GM12891 (cell line): ENCODE data around the gene MAP7D1.

Experiments
- PAX5 ChIP-seq: IDR thresholded peaks from 2 replicates; pipeline ENCODE4 v1.6.1; 2011; ENCODE audit warnings: low read length, moderate library complexity, mild to moderate bottlenecking; ENCODE audit not compliant: insufficient read depth, severe bottlenecking
- POLR2A ChIP-seq: IDR thresholded peaks from 2 replicates; pipeline ENCODE4 v1.6.1; 2011; ENCODE audit warnings: low read depth, low read length, control low read depth
- POLR2AphosphoS5 ChIP-seq: IDR thresholded peaks from 2 replicates; pipeline ENCODE4 v1.6.1; 2011; ENCODE audit warnings: low read depth, low read length, control low read depth
- POU2F2 ChIP-seq: IDR thresholded peaks from 2 replicates; pipeline ENCODE4 v1.6.1; 2011; ENCODE audit warnings: low read depth, mild to moderate bottlenecking, control low read depth, low read length, moderate library complexity
- SPI1 ChIP-seq: IDR thresholded peaks from 2 replicates; pipeline ENCODE4 v1.6.1; 2011; ENCODE audit warnings: low read depth, low read length, control low read depth
- TAF1 ChIP-seq: IDR thresholded peaks from 2 replicates; pipeline ENCODE4 v1.6.1; 2011; ENCODE audit warnings: low read depth, low read length, control low read depth

DNA sequence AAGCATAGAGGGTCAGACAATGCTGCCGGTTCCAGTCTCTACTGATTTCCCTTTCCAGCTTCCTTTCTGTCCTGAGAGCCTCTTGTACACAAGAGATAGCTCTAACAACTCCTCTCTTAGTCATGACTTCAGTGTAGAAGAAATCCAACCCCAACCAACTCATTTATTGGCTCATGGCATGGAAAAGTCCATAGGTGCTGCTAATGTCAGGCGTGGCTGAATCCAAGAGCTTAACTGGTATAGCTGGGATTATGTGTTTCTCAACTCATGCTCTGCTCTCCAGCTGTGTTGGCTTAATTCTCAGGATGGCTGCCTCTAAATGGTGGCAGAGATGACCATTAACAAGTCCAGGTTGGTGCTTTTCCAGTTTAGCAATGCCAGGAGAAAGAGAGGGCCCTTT lies 55.9 kb downstream of the MAP7D1 start:
- TF ChIP-seq POLR2AphosphoS5 (no peak), POLR2A (no peak), TAF1 (no peak), SPI1 (no peak), PAX5 (no peak), POU2F2 (no peak)
